HepG2 (cell line): Measurements from ENCODE around the gene HOXC4. TPM values are rescaled to one million over a fixed set of nuclear protein-coding genes. Genes with fewer than 3 reads are reported as not detected.

ENCODE experiments used
- ATAC-seq: fragments of 200-7000 bp; cut with Tn5 transposase; 3 replicates; pipeline ENCODE4 v1.9.1; 2020; ENCODE audit warnings: mild to moderate bottlenecking, moderate library complexity
- BruUV-seq: library from RNA; stranded (reverse); fragments of 400-500 nt; replicated peaks from 2 replicates; lab custom pipeline; 2021; lab: Mats Ljungman, UMichigan
- CTCF ChIA-PET: fragments of 300-600 bp; formaldehyde crosslinking; extraction: SDS; loops from one replicate; lab custom pipeline; 2021; ENCODE audit warnings: low total read pairs, inconsistent platforms, low intra/inter-chr PET ratio; lab: Yijun Ruan, JAX
- POLR2A ChIA-PET: fragments of 350-600 bp; sonication (Branson Sonifier 250); formaldehyde crosslinking; loops from one replicate; lab custom pipeline; 2020; ENCODE audit warnings: antibody characterized with exemption, inconsistent platforms; lab: Yijun Ruan, JAX
- DNase-seq: peaks from one replicate; pipeline ENCODE4 v3.0.0-alpha.2; 2015; ENCODE audit warnings: low spot score
- FAIRE-seq: peaks from 3 replicates; lab custom pipeline; 2011; peaks lifted over from hg19 to GRCh38; lab: Jason Lieb, UNC
- H2AFZ ChIP-seq: one replicate; pipeline ENCODE4 v1.6.1; 2011; ENCODE audit warnings: low read length, inconsistent platforms
- H3K27ac ChIP-seq: fragments of 300-600 bp; 3 replicates; pipeline ENCODE4 v1.8.0; 2011; ENCODE audit warnings: mixed run types, mild to moderate bottlenecking, mixed read lengths, low read length, inconsistent platforms; ENCODE audit not compliant: insufficient read depth; ENCODE audit errors: extremely low read length
- H3K27me3 ChIP-seq, 2 experiments: fragments of 200-600 bp in 1 of 2; 2 replicates in 1 of 2; 3 replicates in 1 of 2; pipeline versions ENCODE4 v1.6.0 to v1.8.0; 2011; ENCODE audit warnings: low read length in 2 of 2, mild to moderate bottlenecking in 2 of 2, moderate library complexity in 2 of 2, inconsistent platforms in 1 of 2; ENCODE audit not compliant: insufficient read depth in 2 of 2, control insufficient read depth in 1 of 2
- H3K36me3 ChIP-seq, 2 experiments: fragments of 200-600 bp in 1 of 2; replicated peaks in 1 of 2; 2 replicates in 1 of 2; 3 replicates in 1 of 2; pipeline versions ENCODE4 v1.5.1 to v1.8.0; 2011; ENCODE audit warnings: low read length in 2 of 2, inconsistent platforms in 1 of 2; ENCODE audit not compliant: insufficient read depth in 2 of 2, control insufficient read depth in 1 of 2
- H3K4me1 ChIP-seq: 2 replicates; pipeline ENCODE4 v1.5.1; 2012; ENCODE audit warnings: low read length, inconsistent platforms; ENCODE audit not compliant: insufficient read depth
- H3K4me2 ChIP-seq: 2 replicates; pipeline ENCODE4 v1.6.0; 2011; ENCODE audit warnings: low read depth, low read length, inconsistent platforms
- H3K4me3 ChIP-seq, 3 experiments: fragments of 200-600 bp in 1 of 3; sonication (generic), shearing (Covaris generic) in 1 of 3; replicated peaks in 1 of 3; 2 replicates each; pipeline ENCODE4 v1.5.1; 2011 to 2016; ENCODE audit warnings: low read length in 3 of 3, inconsistent platforms in 2 of 3, low read depth in 2 of 3, mild to moderate bottlenecking in 2 of 3, control low read depth in 1 of 3, mixed read lengths in 1 of 3; ENCODE audit not compliant: insufficient read depth in 1 of 3
- H3K79me2 ChIP-seq: one replicate; pipeline ENCODE4 v1.6.1; 2011; ENCODE audit warnings: low read length, inconsistent platforms; ENCODE audit not compliant: insufficient read depth
- H3K9ac ChIP-seq: 2 replicates; pipeline ENCODE4 v1.6.0; 2011; ENCODE audit warnings: mild to moderate bottlenecking, low read depth, low read length, inconsistent platforms; ENCODE audit not compliant: insufficient read depth
- H3K9me3 ChIP-seq: 2 replicates; pipeline ENCODE4 v1.5.1; 2012; ENCODE audit warnings: mild to moderate bottlenecking, low read length
- H4K20me1 ChIP-seq: 2 replicates; pipeline ENCODE4 v1.6.0; 2011; ENCODE audit warnings: inconsistent platforms, mild to moderate bottlenecking, low read length, moderate library complexity; ENCODE audit not compliant: insufficient read depth
- CBX2 ChIP-seq, 2 experiments: fragments of 200-600 bp in 1 of 2; sonication (generic); formaldehyde crosslinking in 1 of 2; IDR thresholded peaks; 2 replicates each; pipeline versions ENCODE4 v1.7.0 to v1.8.1; 2018 to 2022; ENCODE audit warnings: low read depth in 2 of 2, low read length in 1 of 2, mild to moderate bottlenecking in 1 of 2, missing genetic modification reagents in 1 of 2
- EZH2 ChIP-seq: conservative IDR thresholded peaks from 2 replicates; pipeline ENCODE4 v1.6.1; 2012; ENCODE audit warnings: mild to moderate bottlenecking, low read depth, low read length, moderate library complexity
- GATAD2A ChIP-seq: IDR thresholded peaks from 2 replicates; pipeline ENCODE4 v1.6.1; 2016
- HNF4G ChIP-seq, 2 experiments: sonication (generic) in 1 of 2; formaldehyde crosslinking in 1 of 2; IDR thresholded peaks; 2 replicates each; pipeline versions ENCODE4 v1.4.0 to v1.6.1; 2011 to 2020; ENCODE audit warnings: borderline replicate concordance in 2 of 2, low read depth in 2 of 2, mild to moderate bottlenecking in 2 of 2, low read length in 1 of 2, missing genetic modification reagents in 1 of 2, moderate library complexity in 1 of 2
- HNRNPUL1 ChIP-seq: fragments of 200-400 bp; formaldehyde crosslinking; IDR thresholded peaks from 2 replicates; pipeline ENCODE4 v1.6.1; 2017; ENCODE audit warnings: low read depth, mild to moderate bottlenecking, low read length, moderate library complexity
- NCOA5 ChIP-seq: sonication (generic); formaldehyde crosslinking; IDR thresholded peaks from 2 replicates; pipeline ENCODE4 v1.4.0; 2020; ENCODE audit warnings: missing genetic modification reagents
- ZKSCAN1 ChIP-seq: fragments of 150-350 bp; IDR thresholded peaks from 2 replicates; pipeline ENCODE4 v1.6.1; 2014; ENCODE audit warnings: low read length
- ZNF136 ChIP-seq: sonication (generic); formaldehyde crosslinking; IDR thresholded peaks from 2 replicates; pipeline ENCODE4 v1.8.1; 2022; ENCODE audit warnings: low read depth, mild to moderate bottlenecking, moderate library complexity, missing genetic modification reagents
- ZNF543 ChIP-seq: sonication (generic); formaldehyde crosslinking; IDR thresholded peaks from 2 replicates; pipeline ENCODE4 v1.4.0; 2020; ENCODE audit warnings: mild to moderate bottlenecking, missing genetic modification reagents
- WGBS: methylation state at CpG from one replicate; pipeline ENCODE4 v1.1.6; 2017; ENCODE audit warnings: low lambda C conversion rate; 5-methylcytosine and 5-hydroxymethylcytosine counted together
- in situ Hi-C: cut with HindIII; loops from 2 replicates; pipeline ENCODE4 v1.10.0; 2017; ENCODE audit warnings: low pct_unique_long_range_greater_than_20kb; ENCODE audit not compliant: extremely low pct_ligation_motif_present
- intact Hi-C: fragments of 100-400 bp; cut with micrococcal nuclease; formaldehyde crosslinking; loops from one replicate; pipeline ENCODE4 v1.10.0; 2022; ENCODE audit not compliant: unreplicated experiment
- polyA plus RNA-seq, 8 experiments: library from polyadenylated mRNA; depleted of rRNA in 3 of 8; stranded (reverse) in 7 of 8; unstranded in 1 of 8; fragments of >200 nt; fragmentation: Illumina TruSeq in 4 of 8; extraction: Trizol in 4 of 8; gene quantifications; 2 replicates each; pipeline versions ENCODE4 v1.2.1 to v1.2.3, GENCODE V29; 2011 to 2016; ENCODE audit warnings: low read depth in 4 of 8, missing spikeins in 1 of 8, mixed read lengths in 1 of 8; ENCODE audit not compliant: insufficient read depth in 1 of 8
- total RNA-seq, 5 experiments: library from RNA; depleted of rRNA; stranded (reverse); fragments of >200 nt; fragmentation: Illumina TruSeq; extraction: Trizol; gene quantifications; 2 replicates each; pipeline ENCODE4 v1.2.3, GENCODE V29; 2016; ENCODE audit warnings: low read depth in 1 of 5
- TF ChIP-seq, protein P1 (sequence below): sonication (generic); formaldehyde crosslinking; IDR thresholded peaks from 2 replicates; pipeline ENCODE4 v1.4.0; 2020; ENCODE audit warnings: missing genetic modification reagents

Gene HOXC4
- total and polyA plus RNA-seq, 2 of the 13 experiments (the other 11 are each of a cell fraction or from before 2014, with no cell fraction given) = not detected

DNA sequence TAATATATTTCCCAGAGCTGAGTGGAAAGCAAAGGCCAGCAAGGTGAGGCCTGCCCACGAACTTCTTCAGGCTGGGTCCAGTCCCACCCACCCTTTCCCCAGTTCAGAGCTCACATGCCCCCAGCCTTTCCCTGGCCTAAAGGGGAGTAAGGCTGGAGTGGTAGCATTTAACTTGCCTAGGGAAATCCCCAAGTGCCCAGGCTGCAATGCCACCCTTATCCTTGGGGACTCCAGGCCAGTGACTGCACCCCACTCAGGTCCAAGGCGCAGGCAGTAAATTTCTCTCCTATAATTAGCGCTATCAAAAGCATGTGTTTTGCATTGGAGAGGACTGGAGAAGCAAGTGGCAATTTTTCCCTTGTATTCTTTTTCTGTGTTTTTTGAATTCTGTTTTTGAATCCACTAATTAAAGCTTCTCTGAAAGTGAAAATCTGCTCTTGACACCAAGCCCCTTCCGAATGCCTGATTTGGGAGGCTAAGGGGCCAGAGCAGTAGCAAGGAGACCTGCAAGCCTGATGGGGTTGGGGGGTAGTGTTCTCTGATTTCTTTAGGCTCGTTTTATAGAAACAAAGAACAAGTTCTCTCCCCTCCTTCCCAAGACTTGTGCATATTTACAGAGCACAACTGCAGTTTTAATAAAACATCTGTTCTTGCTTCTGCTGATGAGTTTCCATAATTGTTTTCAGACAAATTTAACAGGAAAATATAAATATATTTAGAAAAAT is 28.9 kb upstream of the HOXC4 start:
- intact Hi-C loops = no loop called here
- no peak for ATAC-seq

DNA sequence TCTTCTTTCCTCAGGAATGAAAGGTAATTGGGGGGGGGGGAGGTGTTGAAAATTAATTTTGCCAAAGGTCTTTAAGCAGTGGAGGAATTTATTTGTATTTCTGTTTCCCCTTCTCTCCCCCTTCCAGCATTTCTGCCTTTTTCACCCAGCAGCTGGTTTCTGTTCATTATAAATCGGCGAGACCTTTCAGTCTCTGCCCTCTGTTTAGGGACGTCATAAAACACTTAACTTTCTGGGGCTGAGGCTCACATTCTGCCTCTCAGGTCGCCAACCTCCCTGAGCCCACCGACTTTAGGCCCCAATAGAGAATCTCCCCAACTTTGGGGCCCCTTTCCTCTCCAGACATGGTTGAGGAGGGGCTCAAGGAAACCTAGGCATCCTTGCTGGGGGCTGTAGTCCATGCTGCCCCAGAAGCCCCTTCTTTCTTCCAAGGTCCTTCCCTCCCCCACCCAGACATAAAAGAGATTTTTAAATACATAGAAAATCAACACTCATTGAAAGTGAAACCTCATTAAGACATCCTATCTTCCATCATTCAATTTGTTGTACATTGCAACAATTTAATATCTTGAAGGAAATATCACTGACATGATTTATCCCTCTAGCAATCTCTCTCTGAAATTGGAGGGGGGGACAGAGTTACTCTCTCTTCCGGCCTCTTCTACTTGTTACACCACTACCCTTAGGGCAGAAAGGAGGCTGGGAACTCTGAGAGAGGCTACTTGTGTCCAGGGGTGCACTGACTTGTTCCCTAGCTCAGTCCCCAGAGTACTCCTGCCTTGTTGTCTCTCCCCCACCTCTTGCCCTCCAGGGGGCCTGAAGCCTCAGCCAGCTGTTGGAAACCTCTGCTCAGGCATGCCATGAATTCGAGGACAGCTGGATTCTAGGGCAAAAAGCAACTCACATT is 27.9 kb upstream of the HOXC4 start:
- intact Hi-C loops = no loop called here
- Histone ChIP-seq H3K4me2 (no peak overlapping the region), H3K9ac (no peak overlapping the region), H3K9me3 (no peaks in the 10 kb centered on the region), H3K27me3 (peaks cover 4 to 84% of the 10 kb centered on the region in 2 experiments; a peak in 4 of 5 replicates), H3K79me2 (no peaks in the 10 kb centered on the region), H4K20me1 (no peaks in the 10 kb centered on the region), H3K36me3 (no peaks in the 10 kb centered on the region), H3K4me3 (no peak overlapping the region), H3K4me1 (no peaks in the 10 kb centered on the region), H3K27ac (no peak overlapping the region), H2AFZ (no peak overlapping the region)
- POLR2A ChIA-PET = no interaction called here
- FAIRE-seq = no peak
- 4% methylated on average over 7 of the region's 7 CpGs for WGBS
- TF ChIP-seq ZKSCAN1 = no peak
- no peak for TF ChIP-seq HNRNPUL1
- TF ChIP-seq ZNF136 (CRISPR knock-in tag) = no peak
- no peak for TF ChIP-seq NCOA5
- TF ChIP-seq, protein P1, sequence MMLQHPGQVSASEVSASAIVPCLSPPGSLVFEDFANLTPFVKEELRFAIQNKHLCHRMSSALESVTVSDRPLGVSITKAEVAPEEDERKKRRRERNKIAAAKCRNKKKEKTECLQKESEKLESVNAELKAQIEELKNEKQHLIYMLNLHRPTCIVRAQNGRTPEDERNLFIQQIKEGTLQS (CRISPR knock-in tag) = no peak
- no peak for TF ChIP-seq ZNF543 (CRISPR knock-in tag)
- peak; percentile 6; the same call in 1 of the 2 replicates for TF ChIP-seq EZH2
- TF ChIP-seq HNF4G (IDR thresholded peaks at IDR 0.05; ENCODE audit: borderline replicate concordance, low read depth, low read length) = no peak
- TF ChIP-seq HNF4G (CRISPR knock-in tag; IDR thresholded peaks at IDR 0.05; ENCODE audit: borderline replicate concordance, low read depth) = no peak
- in situ Hi-C loops = no loop called here
- ATAC-seq = 0 out of 3 replicates have a peak, but pooled peaks have one; percentile 36
- BruUV-seq = no TSS peak
- no peak for DNase-seq
- CTCF ChIA-PET = no interaction called here

More for the DNA sequence above, 28.9 kb upstream of the HOXC4 start:
- H3K9ac ChIP-seq = no peak overlapping the region
- BruUV-seq = no TSS peak
- H3K4me2 ChIP-seq = no peak overlapping the region
- H3K79me2 ChIP-seq = no peaks in the 10 kb centered on the region
- peaks cover 2 to 78% of the 10 kb centered on the region in 2 experiments; a peak in 4 of 5 replicates for H3K27me3 ChIP-seq
- TF ChIP-seq GATAD2A (no peak), CBX2 (IDR thresholded peaks at IDR 0.05; ENCODE audit: low read depth, low read length) (0 out of 2 replicates have a peak, but pooled peaks have one; percentile 25), CBX2 (CRISPR knock-in tag; IDR thresholded peaks at IDR 0.05; ENCODE audit: low read depth) (no peak)
- no peak overlapping the region for H2AFZ ChIP-seq
- in situ Hi-C loops = no loop called here
- DNase-seq (no peak), FAIRE-seq (no peak)
- ChIA-PET POLR2A (no interaction called here), CTCF (no interaction called here)
- no peaks in the 10 kb centered on the region for H4K20me1 ChIP-seq
- no peak overlapping the region for H3K4me3 ChIP-seq
- no peaks in the 10 kb centered on the region for H3K4me1 ChIP-seq
- 29% methylated on average over 5 of the region's 5 CpGs for WGBS
- H3K36me3 ChIP-seq = no peaks in the 10 kb centered on the region
- H3K9me3 ChIP-seq = no peaks in the 10 kb centered on the region
- no peak overlapping the region for H3K27ac ChIP-seq
